Measurements from ENCODE around the gene TIPIN. TPM values are rescaled to one million over a fixed set of nuclear protein-coding genes. Genes with fewer than 3 reads are reported as not detected.

Gene TIPIN
- polyA plus RNA-seq, 1 of the 3 experiments (the other 2 are of a cell fraction), result 5.7 TPM

GRCh38 chr15:66356359-66357236, at the start of gene TIPIN (continued):
- TF ChIP-seq RAD21 (IDR thresholded peaks at IDR 0.05; ENCODE audit: low read length) (no peak), FOXJ3 (CRISPR knock-in tag; IDR thresholded peaks at IDR 0.05) (no peak), EP300 (IDR thresholded peaks at IDR 0.05; ENCODE audit: borderline replicate concordance in 1 of 2, low read depth in 1 of 2, low read length in 1 of 2) (peak in 1 of 2 experiments; percentile 37; a peak in 2 of 4 replicates), RXRA (IDR thresholded peaks at IDR 0.05; ENCODE audit: borderline replicate concordance, low read depth) (no peak), TEAD4 (IDR thresholded peaks at IDR 0.05; ENCODE audit: borderline replicate concordance, insufficient read depth) (no peak), FOSL2 (IDR thresholded peaks at IDR 0.05; ENCODE audit: borderline replicate concordance, low read depth) (no peak), YY1 (IDR thresholded peaks at IDR 0.05; ENCODE audit: low read depth) (no peak), MAX (IDR thresholded peaks at IDR 0.05; ENCODE audit: low read depth) (peak; percentile 86), GABPA (IDR thresholded peaks at IDR 0.05; ENCODE audit: low read depth) (peak; percentile 63), GATA2 (CRISPR knock-in tag; IDR thresholded peaks at IDR 0.05) (no peak), NRF1 (IDR thresholded peaks at IDR 0.05; ENCODE audit: low read depth, low read length) (no peak), MEF2A (IDR thresholded peaks at IDR 0.05; ENCODE audit: borderline replicate concordance, low read depth) (no peak), RCOR1 (IDR thresholded peaks at IDR 0.05; ENCODE audit: low read length) (no peak), NFIC (IDR thresholded peaks at IDR 0.05; ENCODE audit: borderline replicate concordance) (no peak), CHD2 (IDR thresholded peaks at IDR 0.05; ENCODE audit: low read length, partially characterized antibody) (peak; percentile 100)

- DNase-seq, result no peak
- peaks cover 21% of the 10 kb centered on the region for H4K20me1 ChIP-seq (ENCODE audit: insufficient read depth)
- H3K9me3 ChIP-seq, result no peaks in the 10 kb centered on the region
- H3F3A ChIP-seq (replicated peaks; ENCODE audit: insufficient read depth), result peaks cover 1% of the 10 kb centered on the region
- no peak for TF ChIP-seq ELF1 (IDR thresholded peaks at IDR 0.05)
- TF ChIP-seq FOSL2 (IDR thresholded peaks at IDR 0.05; ENCODE audit: borderline replicate concordance, low read depth), result no peak
- TF ChIP-seq PBX3 (IDR thresholded peaks at IDR 0.05), result no peak
- TF ChIP-seq EP300 (IDR thresholded peaks at IDR 0.05; ENCODE audit: borderline replicate concordance in 1 of 2, low read depth in 1 of 2, low read length in 1 of 2), result no peak
- no peak for TF ChIP-seq IRF3 (IDR thresholded peaks at IDR 0.05; ENCODE audit: low read depth, low read length)
- TF ChIP-seq SMC3 (IDR thresholded peaks at IDR 0.05; ENCODE audit: low read depth, low read length), result no peak
- no peak for TF ChIP-seq POLR2AphosphoS5 (IDR thresholded peaks at IDR 0.05; ENCODE audit: low read depth, low read length)
- TF ChIP-seq SIN3A (IDR thresholded peaks at IDR 0.05; ENCODE audit: borderline replicate concordance, low read depth, low read length), result no peak
- no peak for TF ChIP-seq JUND (IDR thresholded peaks at IDR 0.05)
- TF ChIP-seq FOXJ3 (CRISPR knock-in tag; IDR thresholded peaks at IDR 0.05), result no peak
- TF ChIP-seq GATA2 (CRISPR knock-in tag; IDR thresholded peaks at IDR 0.05), result no peak
- TF ChIP-seq MXI1 (IDR thresholded peaks at IDR 0.05; ENCODE audit: low read depth, low read length), result no peak
- no peak for TF ChIP-seq NRF1 (IDR thresholded peaks at IDR 0.05; ENCODE audit: low read depth, low read length)
- TF ChIP-seq TCF12 (IDR thresholded peaks at IDR 0.05), result no peak
- no peaks in the 10 kb centered on the region for H3K27me3 ChIP-seq (ENCODE audit: insufficient read depth)
- POLR2A ChIA-PET, result no interaction called here
- H3K9ac ChIP-seq, result no peak overlapping the region
- CTCF ChIA-PET, result interaction anchor here (0.8 kb wide), 1 partner anchor 92 kb away, joined by 3 read pairs; no protein-coding TSS in a partner anchor
- H3K27ac ChIP-seq (ENCODE audit: low read depth in 2 of 2, low read length in 1 of 2), result no peak overlapping the region
- H2AFZ ChIP-seq (ENCODE audit: low read depth), result no peak overlapping the region
- no peaks in the 10 kb centered on the region for H3K9me2 ChIP-seq
- no peaks in the 10 kb centered on the region for H3K36me3 ChIP-seq (replicated peaks in 1 of 2; ENCODE audit: control insufficient read depth in 1 of 2, insufficient read depth in 2 of 2, low read length in 1 of 2)
- peaks cover 97% of the 10 kb centered on the region for H3K79me2 ChIP-seq (ENCODE audit: insufficient read depth)
- peaks cover 0 to 29% of the 10 kb centered on the region in 2 experiments; a peak in 3 of 4 replicates for H3K4me1 ChIP-seq (ENCODE audit: control insufficient read depth in 1 of 2, insufficient read depth in 2 of 2, low read depth in 1 of 2, low read length in 1 of 2)
- H3K4me2 ChIP-seq, result no peak overlapping the region
- H3K4me3 ChIP-seq (ENCODE audit: low read depth in 2 of 2, low read length in 1 of 2), result no peak overlapping the region
- WGBS (ENCODE audit: low lambda C conversion rate), result 90% methylated on average over 3 of the region's 3 CpGs
Measured at GRCh38 chr15:66405615-66406014, 49.1 kb upstream of the TIPIN start.
